Measurements from ENCODE around the gene ENOX1. TPM values are rescaled to one million over a fixed set of nuclear protein-coding genes. Genes with fewer than 3 reads are reported as not detected.

Gene ENOX1
- total and polyA plus RNA-seq, 9 donors, result 10.1 to 17.5 (median 12.2) TPM

DNA sequence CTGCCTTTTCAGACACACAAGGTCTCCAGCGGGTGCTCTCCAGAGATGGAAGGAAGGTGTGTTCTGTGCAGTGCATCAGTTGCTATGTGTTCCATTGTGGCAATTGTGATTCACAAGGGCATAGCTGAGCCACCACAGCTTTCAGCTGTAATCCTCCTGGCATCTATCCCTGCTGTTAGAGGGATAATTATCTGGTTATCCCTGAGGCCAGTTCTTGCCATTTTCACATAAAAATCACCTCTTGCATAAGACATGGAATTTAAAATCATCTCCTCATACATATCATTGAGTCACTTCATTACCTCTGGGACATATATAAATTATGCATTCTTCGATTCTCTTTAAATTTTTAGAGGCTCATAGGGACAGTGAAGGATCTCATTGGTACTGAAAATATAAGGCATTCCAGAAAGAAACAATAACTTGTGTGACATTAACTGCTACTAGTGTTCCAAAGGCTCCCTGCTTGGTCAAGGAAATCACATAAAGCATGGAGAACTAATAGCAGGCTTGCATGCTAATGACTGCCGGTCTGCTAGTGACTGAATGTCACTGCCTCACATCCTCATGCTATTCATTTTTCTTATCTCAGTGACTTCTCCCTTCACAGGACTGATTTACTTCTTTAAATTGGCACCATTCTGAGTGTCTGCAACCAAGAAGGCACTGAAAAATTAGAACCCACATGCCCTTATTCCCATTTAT lies 214.0 kb downstream of the ENOX1 start:
- Histone ChIP-seq H3K27me3 (ENCODE audit: control insufficient read depth, insufficient read depth, low read length) (no peaks in the 10 kb centered on the region), H3K4me1 (ENCODE audit: control insufficient read depth, insufficient read depth, low read length) (peaks cover 2% of the 10 kb centered on the region), H3K4me3 (ENCODE audit: low read length) (no peak overlapping the region), H3K9me3 (replicated peaks; ENCODE audit: control insufficient read depth, low read depth, low read length) (no peaks in the 10 kb centered on the region), H3K27ac (ENCODE audit: low read length) (no peak overlapping the region), H3K36me3 (ENCODE audit: control insufficient read depth, insufficient read depth, low read length) (no peaks in the 10 kb centered on the region)
- WGBS (ENCODE audit: insufficient coverage), result 14% methylated on average over 1 of the region's 3 CpGs
- peak; percentile 34 for DNase-seq

DNA sequence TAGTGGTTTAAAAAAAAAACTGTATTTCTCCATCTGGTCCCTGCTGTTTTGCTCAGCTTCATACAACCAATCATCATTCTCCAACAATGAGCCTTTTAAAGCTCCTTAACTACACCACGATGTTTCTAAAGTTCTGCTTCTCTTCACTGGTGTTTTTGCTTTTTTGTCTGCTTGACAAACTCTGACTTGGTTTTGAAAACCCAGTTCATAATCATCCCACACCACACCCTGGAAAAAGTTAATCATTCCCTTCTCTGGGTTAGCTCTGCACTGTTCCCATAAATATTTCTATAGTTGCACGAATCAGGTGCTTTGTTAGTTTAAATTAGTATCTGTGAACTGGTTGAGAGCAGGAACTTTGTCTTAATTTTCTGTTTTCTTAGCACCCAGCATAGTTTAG lies 217.1 kb downstream of the ENOX1 start:
- WGBS (ENCODE audit: insufficient coverage), result 56% methylated on average over 1 of the region's 2 CpGs
- no peaks in the 10 kb centered on the region for H3K27me3 ChIP-seq (ENCODE audit: control insufficient read depth, insufficient read depth, low read length)

DNA sequence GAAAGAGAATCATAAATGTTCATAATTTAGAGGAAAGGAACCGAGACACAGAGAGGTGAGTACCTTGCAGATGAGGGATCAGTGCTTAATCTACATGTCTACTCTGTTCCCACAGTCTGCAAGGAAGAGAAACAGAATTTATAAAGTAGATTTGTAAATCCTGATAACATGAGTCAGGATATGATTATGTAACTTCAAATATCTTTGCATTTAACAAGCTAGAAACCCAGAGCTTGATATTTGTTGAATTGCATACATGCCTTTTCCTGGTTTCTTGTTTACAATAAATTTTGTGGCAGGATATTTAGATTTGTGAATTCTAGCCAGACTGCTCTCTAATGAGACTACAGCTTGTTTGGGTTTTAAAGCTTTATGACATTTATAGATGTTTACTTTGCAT lies 219.2 kb downstream of the ENOX1 start:
- no peak overlapping the region for H3K27ac ChIP-seq (ENCODE audit: low read length)
- no CpG with 5 or more reads among the region's 1 CpG for WGBS (ENCODE audit: insufficient coverage)
- no peaks in the 10 kb centered on the region for H3K27me3 ChIP-seq (ENCODE audit: control insufficient read depth, insufficient read depth, low read length)
- no peaks in the 10 kb centered on the region for H3K36me3 ChIP-seq (ENCODE audit: control insufficient read depth, insufficient read depth, low read length)
- no peaks in the 10 kb centered on the region for H3K9me3 ChIP-seq (replicated peaks; ENCODE audit: control insufficient read depth, low read depth, low read length)
- no peak for DNase-seq
- no peak overlapping the region for H3K4me3 ChIP-seq (ENCODE audit: low read length)
- no peaks in the 10 kb centered on the region for H3K4me1 ChIP-seq (ENCODE audit: control insufficient read depth, insufficient read depth, low read length)

More for the DNA sequence above, 217.1 kb downstream of the ENOX1 start:
- Histone ChIP-seq H3K9me3 (replicated peaks; ENCODE audit: control insufficient read depth, low read depth, low read length) (no peaks in the 10 kb centered on the region), H3K4me3 (ENCODE audit: low read length) (no peak overlapping the region), H3K4me1 (ENCODE audit: control insufficient read depth, insufficient read depth, low read length) (peaks cover 2% of the 10 kb centered on the region), H3K27ac (ENCODE audit: low read length) (no peak overlapping the region), H3K36me3 (ENCODE audit: control insufficient read depth, insufficient read depth, low read length) (no peaks in the 10 kb centered on the region)
- peak; percentile 30 for DNase-seq

DNA sequence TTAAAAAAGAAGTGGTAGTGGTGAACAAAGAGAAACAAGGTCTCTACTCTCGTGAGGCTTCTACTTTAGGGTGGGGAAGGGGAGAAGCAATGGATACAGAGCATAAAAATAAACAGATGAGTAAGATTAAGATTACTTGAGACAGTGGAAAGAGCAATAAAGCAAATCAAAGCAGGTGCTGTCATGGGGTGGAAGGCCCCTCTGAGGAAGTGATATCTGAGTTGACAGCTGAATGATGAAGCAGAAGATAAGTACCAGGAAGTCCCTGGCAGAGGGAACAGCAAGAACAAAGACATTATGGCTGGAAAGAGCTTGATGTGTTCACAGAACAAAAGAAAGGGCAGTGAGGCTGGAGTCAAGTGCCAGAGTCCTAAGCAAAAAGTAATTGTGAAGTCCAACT lies 221.8 kb downstream of the ENOX1 start:
- WGBS (ENCODE audit: insufficient coverage), result 80% methylated on average over 1 of the region's 1 CpG
- no peaks in the 10 kb centered on the region for H3K4me1 ChIP-seq (ENCODE audit: control insufficient read depth, insufficient read depth, low read length)
- H3K4me3 ChIP-seq (ENCODE audit: low read length), result no peak overlapping the region
- H3K27me3 ChIP-seq (ENCODE audit: control insufficient read depth, insufficient read depth, low read length), result no peaks in the 10 kb centered on the region
- no peaks in the 10 kb centered on the region for H3K9me3 ChIP-seq (replicated peaks; ENCODE audit: control insufficient read depth, low read depth, low read length)
- DNase-seq, result no peak
- no peaks in the 10 kb centered on the region for H3K36me3 ChIP-seq (ENCODE audit: control insufficient read depth, insufficient read depth, low read length)
- H3K27ac ChIP-seq (ENCODE audit: low read length), result no peak overlapping the region

DNA sequence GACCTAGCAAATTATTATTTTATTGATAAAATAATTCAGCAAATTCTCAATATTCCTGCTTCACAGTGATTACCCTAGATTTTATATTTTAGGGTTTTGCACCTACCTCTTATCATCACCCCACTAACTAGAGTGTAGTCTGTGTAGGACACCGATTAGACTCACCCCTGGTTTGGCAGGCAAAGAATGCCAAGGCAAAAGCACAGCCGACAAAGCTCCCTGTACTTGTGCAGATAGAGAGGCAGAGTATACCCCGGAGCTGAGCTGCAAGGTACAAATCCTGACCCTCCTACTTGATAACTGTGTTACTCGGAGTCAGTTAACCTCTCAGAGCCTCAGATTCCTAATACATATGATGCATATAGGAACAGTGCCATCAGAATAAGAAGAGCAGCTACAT lies 225.7 kb downstream of the ENOX1 start:
- Histone ChIP-seq H3K27me3 (ENCODE audit: control insufficient read depth, insufficient read depth, low read length) (no peaks in the 10 kb centered on the region), H3K4me1 (ENCODE audit: control insufficient read depth, insufficient read depth, low read length) (peaks cover 6% of the 10 kb centered on the region), H3K4me3 (ENCODE audit: low read length) (no peak overlapping the region), H3K27ac (ENCODE audit: low read length) (no peak overlapping the region), H3K36me3 (ENCODE audit: control insufficient read depth, insufficient read depth, low read length) (no peaks in the 10 kb centered on the region), H3K9me3 (replicated peaks; ENCODE audit: control insufficient read depth, low read depth, low read length) (no peaks in the 10 kb centered on the region)
- DNase-seq, result no peak
- 100% methylated on average over 2 of the region's 4 CpGs for WGBS (ENCODE audit: insufficient coverage)

DNA sequence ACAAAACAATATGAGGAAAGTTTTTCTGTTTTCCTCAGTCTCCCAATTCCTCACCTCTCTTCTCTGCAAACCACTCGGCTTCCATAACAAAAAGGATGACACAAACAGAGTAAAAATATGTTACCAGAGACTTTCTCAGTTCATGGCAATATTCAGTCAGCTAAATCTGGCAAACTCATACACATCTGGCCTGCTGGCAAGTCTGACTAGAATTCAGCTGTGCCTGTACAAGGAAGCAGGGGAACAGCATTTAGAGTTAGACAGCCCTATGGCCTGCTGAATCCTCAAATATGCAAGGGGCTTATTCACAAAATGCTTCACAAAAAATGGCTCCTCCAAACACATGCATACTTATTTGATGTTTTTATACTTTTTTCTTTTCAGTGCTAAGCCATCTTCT lies 227.8 kb downstream of the ENOX1 start:
- no peaks in the 10 kb centered on the region for H3K27me3 ChIP-seq (ENCODE audit: control insufficient read depth, insufficient read depth, low read length)
- DNase-seq, result peak; percentile 95
- H3K9me3 ChIP-seq (replicated peaks; ENCODE audit: control insufficient read depth, low read depth, low read length), result no peaks in the 10 kb centered on the region
- H3K4me3 ChIP-seq (ENCODE audit: low read length), result no peak overlapping the region
- no peaks in the 10 kb centered on the region for H3K36me3 ChIP-seq (ENCODE audit: control insufficient read depth, insufficient read depth, low read length)
- WGBS (ENCODE audit: insufficient coverage), result 20% methylated on average over 1 of the region's 1 CpG
- H3K27ac ChIP-seq (ENCODE audit: low read length), result no peak overlapping the region
- H3K4me1 ChIP-seq (ENCODE audit: control insufficient read depth, insufficient read depth, low read length), result peaks cover 6% of the 10 kb centered on the region

DNA sequence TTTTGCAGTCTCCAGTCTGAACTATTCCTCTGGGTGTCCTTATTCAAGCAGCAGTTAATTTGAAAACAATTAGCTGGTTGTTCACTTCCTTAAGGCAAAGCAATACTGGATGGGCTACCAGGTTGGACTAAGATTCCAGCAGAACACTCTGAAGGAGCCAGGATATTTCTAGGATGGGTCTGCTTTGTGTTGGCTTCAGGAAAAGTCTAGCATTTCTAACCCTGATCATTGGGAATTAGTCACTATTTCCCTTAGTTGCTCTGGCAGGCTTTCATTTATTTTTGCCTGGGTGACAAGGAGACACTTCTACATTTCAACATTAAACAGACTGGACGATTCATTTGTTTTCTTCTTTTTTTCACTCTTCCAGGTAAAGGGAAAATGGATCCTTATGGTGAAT lies 228.4 kb downstream of the ENOX1 start:
- WGBS (ENCODE audit: insufficient coverage), result no CpG with 5 or more reads among the region's 1 CpG
- DNase-seq, result peak; percentile 57
- Histone ChIP-seq H3K4me3 (ENCODE audit: low read length) (no peak overlapping the region), H3K36me3 (ENCODE audit: control insufficient read depth, insufficient read depth, low read length) (no peaks in the 10 kb centered on the region), H3K9me3 (replicated peaks; ENCODE audit: control insufficient read depth, low read depth, low read length) (no peaks in the 10 kb centered on the region), H3K27ac (ENCODE audit: low read length) (no peak overlapping the region), H3K4me1 (ENCODE audit: control insufficient read depth, insufficient read depth, low read length) (peaks cover 6% of the 10 kb centered on the region), H3K27me3 (ENCODE audit: control insufficient read depth, insufficient read depth, low read length) (no peaks in the 10 kb centered on the region)

DNA sequence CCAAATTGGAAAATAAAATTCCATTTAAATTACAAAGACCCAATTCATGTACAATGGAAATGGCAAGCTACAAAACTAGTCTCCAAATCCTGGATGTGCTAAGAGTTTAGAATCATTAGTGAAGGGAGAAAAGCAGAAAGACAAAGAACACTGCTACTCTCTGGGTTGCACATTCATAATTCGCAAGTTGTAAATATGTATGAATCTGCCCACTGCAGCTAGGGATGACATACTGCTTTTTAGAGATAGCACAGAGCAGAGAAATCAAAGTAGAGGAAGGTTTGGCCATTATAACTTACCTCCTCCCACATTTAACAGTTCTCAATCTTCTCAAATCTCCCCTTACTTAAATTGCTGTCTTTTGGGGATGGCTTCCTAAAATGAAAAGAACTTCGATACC lies 231.1 kb downstream of the ENOX1 start:
- H3K36me3 ChIP-seq (ENCODE audit: control insufficient read depth, insufficient read depth, low read length), result no peaks in the 10 kb centered on the region
- peaks cover 6% of the 10 kb centered on the region for H3K4me1 ChIP-seq (ENCODE audit: control insufficient read depth, insufficient read depth, low read length)
- H3K27ac ChIP-seq (ENCODE audit: low read length), result no peak overlapping the region
- H3K4me3 ChIP-seq (ENCODE audit: low read length), result no peak overlapping the region
- no CpG with 5 or more reads among the region's 2 CpGs for WGBS (ENCODE audit: insufficient coverage)
- no peaks in the 10 kb centered on the region for H3K27me3 ChIP-seq (ENCODE audit: control insufficient read depth, insufficient read depth, low read length)
- H3K9me3 ChIP-seq (replicated peaks; ENCODE audit: control insufficient read depth, low read depth, low read length), result no peaks in the 10 kb centered on the region
- DNase-seq, result no peak

DNA sequence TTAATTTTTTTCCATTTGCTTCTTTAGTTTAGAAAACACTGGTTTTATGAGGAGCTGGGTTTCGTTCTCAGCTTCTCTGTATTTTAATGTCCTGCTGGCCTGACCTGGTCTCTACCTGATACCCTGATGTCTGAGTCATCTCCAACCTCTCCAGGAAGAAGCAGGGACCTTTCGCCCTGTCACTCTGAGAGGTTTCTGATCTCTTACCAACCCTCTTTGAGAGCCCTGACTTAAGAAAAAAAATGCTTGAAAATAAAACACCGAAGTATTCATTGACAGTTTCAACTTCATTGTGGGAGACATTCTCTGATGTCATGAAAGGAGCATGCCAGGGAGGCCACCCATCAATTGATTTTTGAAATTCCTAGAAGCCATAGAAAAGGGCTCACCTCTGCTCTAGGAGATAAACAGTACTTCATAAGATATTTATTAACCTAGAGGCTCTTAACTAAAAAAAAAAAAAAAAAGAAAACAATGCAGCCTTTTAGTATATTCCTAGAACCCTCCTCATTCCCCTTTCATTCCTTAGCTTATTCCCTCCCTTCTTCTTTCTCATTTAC lies 234.8 kb downstream of the ENOX1 start:
- H3K4me1 ChIP-seq (ENCODE audit: control insufficient read depth, insufficient read depth, low read length), result peaks cover under 1% of the 10 kb centered on the region
- no peaks in the 10 kb centered on the region for H3K27me3 ChIP-seq (ENCODE audit: control insufficient read depth, insufficient read depth, low read length)
- H3K27ac ChIP-seq (ENCODE audit: low read length), result no peak overlapping the region
- no peak for DNase-seq
- no CpG with 5 or more reads among the region's 3 CpGs for WGBS (ENCODE audit: insufficient coverage)
- H3K36me3 ChIP-seq (ENCODE audit: control insufficient read depth, insufficient read depth, low read length), result no peaks in the 10 kb centered on the region
- no peak overlapping the region for H3K4me3 ChIP-seq (ENCODE audit: low read length)
- H3K9me3 ChIP-seq (replicated peaks; ENCODE audit: control insufficient read depth, low read depth, low read length), result no peaks in the 10 kb centered on the region

DNA sequence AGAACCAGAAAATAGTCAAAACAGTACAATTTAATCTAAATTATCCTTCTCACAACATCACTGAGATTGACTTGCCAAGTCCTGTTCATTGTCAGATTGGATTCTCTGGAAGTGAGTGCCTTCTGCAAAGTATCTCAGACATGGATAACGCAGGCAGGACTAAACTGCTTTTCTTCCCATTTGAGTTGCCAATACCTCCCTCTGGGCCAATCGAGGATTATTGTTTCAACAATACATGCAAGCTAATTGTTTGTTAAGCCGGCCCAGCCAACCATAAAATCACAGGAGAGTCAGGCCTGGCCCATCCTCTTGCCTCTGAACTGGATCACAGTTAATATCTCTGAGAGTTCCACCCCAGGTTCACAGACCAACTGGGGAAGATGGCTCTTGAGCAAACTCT lies 240.0 kb downstream of the ENOX1 start:
- 20% methylated on average over 2 of the region's 3 CpGs for WGBS (ENCODE audit: insufficient coverage)

More for the DNA sequence above, 240.0 kb downstream of the ENOX1 start:
- DNase-seq, result peak; percentile 50
- H3K4me1 ChIP-seq (ENCODE audit: control insufficient read depth, insufficient read depth, low read length), result peaks cover 12% of the 10 kb centered on the region
- no peak overlapping the region for H3K27ac ChIP-seq (ENCODE audit: low read length)
- H3K27me3 ChIP-seq (ENCODE audit: control insufficient read depth, insufficient read depth, low read length), result no peaks in the 10 kb centered on the region
- H3K9me3 ChIP-seq (replicated peaks; ENCODE audit: control insufficient read depth, low read depth, low read length), result no peaks in the 10 kb centered on the region
- no peak overlapping the region for H3K4me3 ChIP-seq (ENCODE audit: low read length)
- no peaks in the 10 kb centered on the region for H3K36me3 ChIP-seq (ENCODE audit: control insufficient read depth, insufficient read depth, low read length)

All from muscle of leg (tissue), 11 donors.